Measurements from ENCODE around the gene GOLM1.

GRCh38 chr9:85995599-85995998 is 103.8 kb downstream of the GOLM1 start:
- TF ChIP-seq EZH2 (IDR thresholded peaks at IDR 0.05; ENCODE audit: borderline replicate concordance, control insufficient read depth, low read depth, low read length): no peak
- no peak for TF ChIP-seq CBX3 (IDR thresholded peaks at IDR 0.05; ENCODE audit: borderline replicate concordance, low read depth)
